Lower leg skin (tissue), 3 donors: ENCODE measurements around the gene NR5A2.

Experiments used
- CTCF ChIP-seq, 3 donors: fragments of 450-650 bp; IDR thresholded peaks; one replicate each; pipeline ENCODE4 v1.5.1; 2016; ENCODE audit warnings: antibody characterized with exemption in 3 of 3, mild to moderate bottlenecking in 3 of 3, moderate library complexity in 2 of 3
- POLR2A ChIP-seq, 2 donors: fragments of 450-650 bp; IDR thresholded peaks; one replicate each; pipeline ENCODE4 v1.6.1; 2016 to 2017; ENCODE audit warnings: antibody characterized with exemption in 2 of 2, mild to moderate bottlenecking in 1 of 2, moderate library complexity in 1 of 2

- TF ChIP-seq CTCF (IDR thresholded peaks at IDR 0.05) (no peak), POLR2A (IDR thresholded peaks at IDR 0.05) (no peak)
Observed at GRCh38 chr1:200147742-200148141, 120.2 kb downstream of the NR5A2 start.
